Activated CD4-positive, alpha-beta T cell treated with anti-CD3 and anti-CD28 coated beads, Interleukin-2, amount 50 U/mL, for 16 hours (primary cell): ENCODE data around the gene PRM1.
"Not testable (repeated sequence)": the region's sequence is repeated elsewhere in the genome, so short reads cannot be mapped to it uniquely, and the experiment has no call there.

ENCODE experiments used
- DNase-seq: peaks from one replicate; pipeline ENCODE4 v3.0.0-alpha.2; 2020

PRM1 gene

GRCh38 chr16:11313493-11314308 lies 32.6 kb upstream of the PRM1 start:
- DNase-seq: no peak

GRCh38 chr16:11312718-11313492 lies 31.8 kb upstream of the PRM1 start:
- peak; percentile 37 for DNase-seq

- peak; percentile 63 for DNase-seq
These were observed 29.9 kb upstream of the PRM1 start for GRCh38 chr16:11310997-11311561.

GRCh38 chr16:11310634-11310977 lies 29.5 kb upstream of the PRM1 start:
- no peak for DNase-seq

- no peak for DNase-seq
These were observed 28.9 kb upstream of the PRM1 start for GRCh38 chr16:11309895-11310633.

GRCh38 chr16:11308493-11309283 lies 27.6 kb upstream of the PRM1 start:
- no peak for DNase-seq

- DNase-seq: no peak
These were observed 26.7 kb upstream of the PRM1 start for GRCh38 chr16:11307639-11308492.

GRCh38 chr16:11306997-11307638 lies 26.0 kb upstream of the PRM1 start:
- DNase-seq: peak; percentile 74

GRCh38 chr16:11306381-11306780 lies 25.3 kb upstream of the PRM1 start:
- no peak for DNase-seq

GRCh38 chr16:11303405-11304138 lies 22.4 kb upstream of the PRM1 start:
- no peak for DNase-seq

GRCh38 chr16:11302977-11303376 lies 21.8 kb upstream of the PRM1 start:
- no peak for DNase-seq

GRCh38 chr16:11301645-11302501 lies 20.7 kb upstream of the PRM1 start:
- DNase-seq: no peak

- no peak for DNase-seq
These were observed 19.4 kb upstream of the PRM1 start for GRCh38 chr16:11300560-11300892.

GRCh38 chr16:11299865-11300559 lies 18.9 kb upstream of the PRM1 start:
- no peak for DNase-seq

GRCh38 chr16:11298950-11299547 lies 17.9 kb upstream of the PRM1 start:
- not testable (repeated sequence) for DNase-seq

- DNase-seq: no peak
These were observed 17.2 kb upstream of the PRM1 start for GRCh38 chr16:11298143-11298900.

- peak; percentile 76 for DNase-seq
These were observed 16.5 kb upstream of the PRM1 start for GRCh38 chr16:11297492-11298142.
